Thoracic aorta (tissue), 2 donors: ENCODE results near the gene ASTN2. TPM values are rescaled to one million over a fixed set of nuclear protein-coding genes. Genes with fewer than 3 reads are reported as not detected.

Source experiments
- ATAC-seq: fragments of 150-250 bp; one replicate; pipeline ENCODE4 v1.8.0; 2017; ENCODE audit warnings: low read depth; ENCODE audit not compliant: insufficient number of reproducible peaks, low FRiP score
- DNase-seq: peaks from one replicate; pipeline ENCODE4 v3.0.0-alpha.2; 2020; ENCODE audit warnings: low spot score
- H3K27ac ChIP-seq, 2 donors: fragments of 200-600 bp; sonication (generic); 1 replicate in 1 of 2; 2 replicates in 1 of 2; pipeline ENCODE4 v1.5.1; 2016; ENCODE audit warnings: mild to moderate bottlenecking in 2 of 2, moderate library complexity in 2 of 2
- H3K27me3 ChIP-seq: fragments of 200-600 bp; sonication (generic); replicated peaks from 2 replicates; pipeline ENCODE4 v1.6.0; 2016; ENCODE audit warnings: mild to moderate bottlenecking; ENCODE audit not compliant: insufficient read depth
- H3K36me3 ChIP-seq: fragments of 200-600 bp; sonication (generic); one replicate; pipeline ENCODE4 v1.5.1; 2016
- H3K4me1 ChIP-seq, 2 donors: fragments of 200-600 bp; sonication (generic); 1 replicate in 1 of 2; 2 replicates in 1 of 2; pipeline versions ENCODE4 v1.5.1 to v1.6.0; 2016; ENCODE audit warnings: low read depth in 2 of 2, mild to moderate bottlenecking in 1 of 2; ENCODE audit not compliant: control insufficient read depth in 1 of 2
- H3K4me3 ChIP-seq: fragments of 200-600 bp; sonication (generic); 2 replicates; pipeline ENCODE4 v1.5.1; 2016; ENCODE audit warnings: mild to moderate bottlenecking
- H3K9me3 ChIP-seq: fragments of 200-600 bp; sonication (generic); 2 replicates; pipeline ENCODE4 v1.5.1; 2016
- total RNA-seq, 2 donors: library from RNA; depleted of rRNA; stranded (reverse); fragments of >200 nt; gene quantifications; one replicate each; pipeline versions ENCODE4 v1.1.0 to v1.2.3, GENCODE V29; 2016
- TF ChIP-seq, protein P1 (sequence below): fragments of 200-600 bp; sonication (generic); IDR thresholded peaks from one replicate; pipeline ENCODE4 v1.5.1; 2019; ENCODE audit warnings: antibody characterized with exemption

ASTN2 gene
- total RNA-seq, 2 donors from 2014 or later = 6.8 to 7.1 TPM

- Histone ChIP-seq H3K36me3 (no peaks in the 10 kb centered on the region), H3K27ac (no peak overlapping the region), H3K9me3 (no peaks in the 10 kb centered on the region), H3K4me3 (no peak overlapping the region), H3K4me1 (no peaks in the 10 kb centered on the region), H3K27me3 (no peaks in the 10 kb centered on the region)
- no peak for ATAC-seq
- DNase-seq = no peak
- TF ChIP-seq, protein P1, sequence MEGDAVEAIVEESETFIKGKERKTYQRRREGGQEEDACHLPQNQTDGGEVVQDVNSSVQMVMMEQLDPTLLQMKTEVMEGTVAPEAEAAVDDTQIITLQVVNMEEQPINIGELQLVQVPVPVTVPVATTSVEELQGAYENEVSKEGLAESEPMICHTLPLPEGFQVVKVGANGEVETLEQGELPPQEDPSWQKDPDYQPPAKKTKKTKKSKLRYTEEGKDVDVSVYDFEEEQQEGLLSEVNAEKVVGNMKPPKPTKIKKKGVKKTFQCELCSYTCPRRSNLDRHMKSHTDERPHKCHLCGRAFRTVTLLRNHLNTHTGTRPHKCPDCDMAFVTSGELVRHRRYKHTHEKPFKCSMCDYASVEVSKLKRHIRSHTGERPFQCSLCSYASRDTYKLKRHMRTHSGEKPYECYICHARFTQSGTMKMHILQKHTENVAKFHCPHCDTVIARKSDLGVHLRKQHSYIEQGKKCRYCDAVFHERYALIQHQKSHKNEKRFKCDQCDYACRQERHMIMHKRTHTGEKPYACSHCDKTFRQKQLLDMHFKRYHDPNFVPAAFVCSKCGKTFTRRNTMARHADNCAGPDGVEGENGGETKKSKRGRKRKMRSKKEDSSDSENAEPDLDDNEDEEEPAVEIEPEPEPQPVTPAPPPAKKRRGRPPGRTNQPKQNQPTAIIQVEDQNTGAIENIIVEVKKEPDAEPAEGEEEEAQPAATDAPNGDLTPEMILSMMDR = no peak
Measured at GRCh38 chr9:117405950-117406705, 8.7 kb downstream of the ASTN2 start.

DNA sequence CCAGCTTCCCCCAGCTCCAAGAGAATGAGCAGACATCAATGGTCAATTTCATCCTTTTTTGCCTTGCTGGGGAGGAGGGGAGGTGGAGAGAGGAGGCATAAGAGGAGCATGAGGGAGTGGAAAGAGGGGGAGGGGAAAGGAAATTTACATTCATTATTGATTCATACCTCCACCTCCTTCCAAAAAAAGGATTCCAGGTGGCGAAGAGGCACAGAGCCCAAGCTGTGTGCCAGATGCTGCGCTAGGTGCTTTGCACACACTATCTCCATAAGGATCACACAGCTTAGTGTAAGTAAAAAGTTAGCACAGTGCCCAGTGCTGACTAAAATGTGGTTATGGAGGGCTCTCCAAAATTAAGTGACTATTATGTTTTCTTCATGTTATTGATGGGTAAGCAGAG lies 11.0 kb downstream of the ASTN2 start:
- no peak for DNase-seq
- no peak overlapping the region for H3K27ac ChIP-seq
- no peaks in the 10 kb centered on the region for H3K4me1 ChIP-seq
- no peak overlapping the region for H3K4me3 ChIP-seq
- TF ChIP-seq, protein P1 = no peak
- H3K27me3 ChIP-seq = no peaks in the 10 kb centered on the region
- ATAC-seq = no peak
- H3K9me3 ChIP-seq = no peaks in the 10 kb centered on the region
- H3K36me3 ChIP-seq = no peaks in the 10 kb centered on the region

GRCh38 chr9:117403403-117403811 lies 11.4 kb downstream of the ASTN2 start:
- no peaks in the 10 kb centered on the region for H3K4me1 ChIP-seq
- no peak for ATAC-seq
- H3K9me3 ChIP-seq = no peaks in the 10 kb centered on the region
- H3K27ac ChIP-seq = no peak overlapping the region
- no peaks in the 10 kb centered on the region for H3K36me3 ChIP-seq
- H3K27me3 ChIP-seq = no peaks in the 10 kb centered on the region
- TF ChIP-seq, protein P1 = no peak
- no peak overlapping the region for H3K4me3 ChIP-seq
- DNase-seq = no peak

- no peak overlapping the region for H3K27ac ChIP-seq
- TF ChIP-seq, protein P1 = no peak
- ATAC-seq = no peak
Measured at GRCh38 chr9:117400171-117400570, 14.7 kb downstream of the ASTN2 start.

DNA sequence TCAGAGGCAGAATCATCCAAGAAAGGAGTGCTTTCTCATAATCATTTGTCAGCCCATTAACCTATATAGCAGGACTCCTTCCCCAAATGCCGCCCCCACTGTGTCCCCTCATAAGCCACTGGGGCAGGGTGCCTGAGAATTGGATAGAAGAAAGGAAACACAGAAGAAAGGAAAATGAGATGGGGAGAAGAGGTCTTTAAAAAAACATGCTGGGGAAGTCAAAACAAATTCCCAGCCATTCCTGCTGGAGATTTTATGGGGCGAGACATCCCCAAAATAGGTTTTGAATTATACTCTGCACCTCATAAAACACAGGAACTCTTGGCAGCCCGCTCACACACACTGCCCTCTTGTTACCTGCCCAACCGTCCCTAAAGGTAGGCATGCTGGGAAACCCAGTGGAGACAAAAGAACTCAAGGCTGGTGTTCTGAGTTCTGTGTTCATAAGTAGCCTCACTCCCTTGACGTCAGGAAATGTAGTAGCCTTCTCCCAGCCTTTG lies 19.7 kb downstream of the ASTN2 start:
- H3K27ac ChIP-seq = no peak overlapping the region
- TF ChIP-seq, protein P1 = no peak
- H3K9me3 ChIP-seq = no peaks in the 10 kb centered on the region
- no peaks in the 10 kb centered on the region for H3K36me3 ChIP-seq
- DNase-seq (no peak), ATAC-seq (no peak)
- no peak overlapping the region for H3K4me3 ChIP-seq
- H3K27me3 ChIP-seq = no peaks in the 10 kb centered on the region
- no peaks in the 10 kb centered on the region for H3K4me1 ChIP-seq

More at GRCh38 chr9:117400171-117400570, 14.7 kb downstream of the ASTN2 start:
- H3K36me3 ChIP-seq = no peaks in the 10 kb centered on the region
- H3K27me3 ChIP-seq = no peaks in the 10 kb centered on the region
- H3K4me1 ChIP-seq = no peaks in the 10 kb centered on the region
- DNase-seq = no peak
- no peaks in the 10 kb centered on the region for H3K9me3 ChIP-seq
- no peak overlapping the region for H3K4me3 ChIP-seq
